HepG2 (cell line): ENCODE data around the gene KDELR3. TPM values are rescaled to one million over a fixed set of nuclear protein-coding genes. Genes with fewer than 3 reads are reported as not detected.
A peak's percentile ranks its signal among the peaks of the same experiment; 100 is the strongest.

Source experiments
- AHDC1 ChIP-seq: sonication (generic); formaldehyde crosslinking; IDR thresholded peaks from 2 replicates; pipeline ENCODE4 v1.5.1; 2020; ENCODE audit warnings: mild to moderate bottlenecking, missing genetic modification reagents, borderline replicate concordance
- FOXK1 ChIP-seq: sonication (generic); formaldehyde crosslinking; IDR thresholded peaks from 2 replicates; pipeline ENCODE4 v1.4.0; 2020; ENCODE audit warnings: low read depth, missing genetic modification reagents, borderline replicate concordance
- GATAD2A ChIP-seq: IDR thresholded peaks from 2 replicates; pipeline ENCODE4 v1.6.1; 2016
- GPBP1L1 ChIP-seq: sonication (generic); formaldehyde crosslinking; IDR thresholded peaks from 2 replicates; pipeline ENCODE4 v1.5.0; 2020; ENCODE audit warnings: mild to moderate bottlenecking, missing genetic modification reagents
- IKZF1 ChIP-seq: fragments of 450-650 bp; IDR thresholded peaks from 2 replicates; pipeline ENCODE4 v1.7.1; 2016
- KAT7 ChIP-seq: IDR thresholded peaks from 2 replicates; pipeline ENCODE4 v1.6.1; 2018; ENCODE audit warnings: borderline replicate concordance, missing compliant biosample characterization
- KLF12 ChIP-seq: sonication (generic); formaldehyde crosslinking; IDR thresholded peaks from 2 replicates; pipeline ENCODE4 v1.4.0; 2020; ENCODE audit warnings: missing genetic modification reagents, borderline replicate concordance
- MEIS2 ChIP-seq: sonication (generic); formaldehyde crosslinking; IDR thresholded peaks from 2 replicates; pipeline ENCODE4 v1.9.0; 2021; ENCODE audit warnings: mild to moderate bottlenecking, missing genetic modification reagents
- MLLT10 ChIP-seq: sonication (generic); formaldehyde crosslinking; IDR thresholded peaks from 2 replicates; pipeline ENCODE4 v1.4.0; 2020; ENCODE audit warnings: missing genetic modification reagents
- PHF8 ChIP-seq: sonication (generic); formaldehyde crosslinking; IDR thresholded peaks from 2 replicates; pipeline ENCODE4 v1.5.0; 2020; ENCODE audit warnings: missing genetic modification reagents
- RCOR2 ChIP-seq: IDR thresholded peaks from 2 replicates; pipeline ENCODE4 v1.6.1; 2016; ENCODE audit warnings: missing biosample characterization, missing genetic modification reagents
- YEATS2 ChIP-seq: sonication (generic); formaldehyde crosslinking; IDR thresholded peaks from 2 replicates; pipeline ENCODE4 v1.4.0; 2020; ENCODE audit warnings: missing genetic modification reagents, borderline replicate concordance
- ZEB1 ChIP-seq: IDR thresholded peaks from 2 replicates; pipeline ENCODE4 v1.6.1; 2012; ENCODE audit warnings: mild to moderate bottlenecking, low read depth, inconsistent platforms; ENCODE audit not compliant: insufficient replicate concordance
- ZNF12 ChIP-seq: sonication (generic); formaldehyde crosslinking; IDR thresholded peaks from 2 replicates; pipeline ENCODE4 v1.5.0; 2020; ENCODE audit warnings: missing genetic modification reagents
- ZNF770 ChIP-seq: sonication (generic); formaldehyde crosslinking; IDR thresholded peaks from 2 replicates; pipeline ENCODE4 v1.5.0; 2020; ENCODE audit warnings: mild to moderate bottlenecking, missing genetic modification reagents
- ZSCAN12 ChIP-seq: sonication (generic); formaldehyde crosslinking; IDR thresholded peaks from 2 replicates; pipeline ENCODE4 v1.9.0; 2021; ENCODE audit warnings: mild to moderate bottlenecking, missing genetic modification reagents
- ZUFSP ChIP-seq: sonication (generic); formaldehyde crosslinking; IDR thresholded peaks from 2 replicates; pipeline ENCODE4 v1.9.0; 2021; ENCODE audit warnings: missing genetic modification reagents, mild to moderate bottlenecking, borderline replicate concordance
- polyA plus RNA-seq, 8 experiments: library from polyadenylated mRNA; depleted of rRNA in 3 of 8; stranded (reverse) in 7 of 8; unstranded in 1 of 8; fragments of >200 nt; fragmentation: Illumina TruSeq in 4 of 8; extraction: Trizol in 4 of 8; gene quantifications; 2 replicates each; pipeline versions ENCODE4 v1.2.1 to v1.2.3, GENCODE V29; 2011 to 2016; ENCODE audit warnings: low read depth in 4 of 8, missing spikeins in 1 of 8, mixed read lengths in 1 of 8; ENCODE audit not compliant: insufficient read depth in 1 of 8
- total RNA-seq, 5 experiments: library from RNA; depleted of rRNA; stranded (reverse); fragments of >200 nt; fragmentation: Illumina TruSeq; extraction: Trizol; gene quantifications; 2 replicates each; pipeline ENCODE4 v1.2.3, GENCODE V29; 2016; ENCODE audit warnings: low read depth in 1 of 5
- TF ChIP-seq, protein P1 (sequence below): sonication (generic); formaldehyde crosslinking; IDR thresholded peaks from 2 replicates; pipeline ENCODE4 v1.5.0; 2020; ENCODE audit warnings: mild to moderate bottlenecking, low read depth, missing genetic modification reagents, borderline replicate concordance

Gene KDELR3
- total and polyA plus RNA-seq, 2 of the 13 experiments (the other 11 are each of a cell fraction or from before 2014, with no cell fraction given) = 24.2 to 65.7 TPM

GRCh38 chr22:38462960-38463784 is 4.7 kb upstream of the KDELR3 start (continued):
- no peak for TF ChIP-seq AHDC1
- no peak for TF ChIP-seq MLLT10 (CRISPR knock-in tag)
- TF ChIP-seq YEATS2 (CRISPR knock-in tag) = peak; percentile 64; the same call in 1 of the 2 replicates
- TF ChIP-seq GATAD2A = peak; percentile 58
- TF ChIP-seq ZSCAN12 (CRISPR knock-in tag) = no peak
- TF ChIP-seq, protein P1, sequence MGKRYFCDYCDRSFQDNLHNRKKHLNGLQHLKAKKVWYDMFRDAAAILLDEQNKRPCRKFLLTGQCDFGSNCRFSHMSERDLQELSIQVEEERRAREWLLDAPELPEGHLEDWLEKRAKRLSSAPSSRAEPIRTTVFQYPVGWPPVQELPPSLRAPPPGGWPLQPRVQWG (CRISPR knock-in tag) = no peak
- no peak for TF ChIP-seq ZUFSP
- TF ChIP-seq FOXK1 (CRISPR knock-in tag) = peak; percentile 46; the same call in 1 of the 2 replicates
- TF ChIP-seq KLF12 (CRISPR knock-in tag) = no peak
- no peak for TF ChIP-seq ZEB1
- peak; percentile 66 for TF ChIP-seq PHF8 (CRISPR knock-in tag)
- peak; percentile 90 for TF ChIP-seq MEIS2 (CRISPR knock-in tag)
- TF ChIP-seq RCOR2 (CRISPR knock-in tag) = 0 out of 2 replicates have a peak, but pooled peaks have one; percentile 55
- TF ChIP-seq GPBP1L1 (CRISPR knock-in tag) = no peak
- TF ChIP-seq IKZF1 = no peak
- peak; percentile 31; the same call in 1 of the 2 replicates for TF ChIP-seq ZNF770 (CRISPR knock-in tag)
- TF ChIP-seq KAT7 (CRISPR knock-in tag) = no peak
- no peak for TF ChIP-seq ZNF12 (CRISPR knock-in tag)
